GM03348 (cell line): ENCODE data around the gene SLC7A4.
"Not testable (repeated sequence)": the region's sequence is repeated elsewhere in the genome, so short reads cannot be mapped to it uniquely, and the experiment has no call there.

Source experiments
- DNase-seq: peaks from one replicate; pipeline ENCODE4 v3.0.0; 2012; ENCODE audit warnings: low spot score

The SLC7A4 gene, protein sequence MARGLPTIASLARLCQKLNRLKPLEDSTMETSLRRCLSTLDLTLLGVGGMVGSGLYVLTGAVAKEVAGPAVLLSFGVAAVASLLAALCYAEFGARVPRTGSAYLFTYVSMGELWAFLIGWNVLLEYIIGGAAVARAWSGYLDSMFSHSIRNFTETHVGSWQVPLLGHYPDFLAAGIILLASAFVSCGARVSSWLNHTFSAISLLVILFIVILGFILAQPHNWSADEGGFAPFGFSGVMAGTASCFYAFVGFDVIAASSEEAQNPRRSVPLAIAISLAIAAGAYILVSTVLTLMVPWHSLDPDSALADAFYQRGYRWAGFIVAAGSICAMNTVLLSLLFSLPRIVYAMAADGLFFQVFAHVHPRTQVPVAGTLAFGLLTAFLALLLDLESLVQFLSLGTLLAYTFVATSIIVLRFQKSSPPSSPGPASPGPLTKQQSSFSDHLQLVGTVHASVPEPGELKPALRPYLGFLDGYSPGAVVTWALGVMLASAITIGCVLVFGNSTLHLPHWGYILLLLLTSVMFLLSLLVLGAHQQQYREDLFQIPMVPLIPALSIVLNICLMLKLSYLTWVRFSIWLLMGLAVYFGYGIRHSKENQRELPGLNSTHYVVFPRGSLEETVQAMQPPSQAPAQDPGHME

DNA sequence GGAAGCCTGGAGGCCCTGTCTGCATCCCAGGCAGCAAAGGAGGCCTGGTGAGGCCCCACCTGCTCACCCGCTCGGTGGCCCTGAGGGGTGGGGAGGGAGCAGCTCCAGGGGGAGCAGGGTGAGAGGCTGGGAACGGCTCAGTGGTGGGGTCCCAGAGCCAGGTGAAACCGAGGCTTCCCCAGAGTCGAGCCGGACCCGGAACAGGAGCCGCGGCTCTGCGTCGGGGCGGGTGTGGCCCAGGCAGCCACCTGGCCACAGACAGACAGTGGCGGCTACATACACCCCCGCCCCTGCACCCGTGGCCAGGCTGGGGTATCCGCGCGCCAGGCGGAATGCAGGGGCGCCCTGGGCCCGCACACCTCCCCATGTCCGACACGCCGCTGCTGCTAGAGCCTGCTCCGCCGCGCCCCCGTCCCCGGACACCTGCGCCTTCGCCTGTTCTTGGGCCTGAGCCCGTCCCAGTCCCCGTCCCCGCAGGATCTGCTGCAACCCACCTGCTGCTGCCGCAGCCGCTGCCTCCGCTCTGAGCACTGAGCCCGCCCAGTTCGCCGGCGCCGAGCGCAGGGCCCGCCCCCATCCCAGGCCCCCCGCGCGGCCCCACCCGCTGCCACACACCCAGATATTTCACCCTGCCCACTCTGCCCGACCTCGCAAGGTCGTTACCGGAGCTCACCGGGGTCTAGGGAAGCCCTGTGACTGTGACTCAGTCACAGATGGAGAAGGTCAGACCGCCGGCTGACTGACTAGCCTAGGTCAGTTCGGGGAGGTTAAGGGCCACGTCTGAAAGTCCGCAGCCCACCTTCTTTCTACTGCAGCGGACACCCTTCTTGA is at the start of gene SLC7A4:
SLC7A4 (minus strand) TSS at position 525 of the 831 bp plus-strand sequence. CDS start 749 bp downstream, outside the sequence.
- no peak for DNase-seq

DNA sequence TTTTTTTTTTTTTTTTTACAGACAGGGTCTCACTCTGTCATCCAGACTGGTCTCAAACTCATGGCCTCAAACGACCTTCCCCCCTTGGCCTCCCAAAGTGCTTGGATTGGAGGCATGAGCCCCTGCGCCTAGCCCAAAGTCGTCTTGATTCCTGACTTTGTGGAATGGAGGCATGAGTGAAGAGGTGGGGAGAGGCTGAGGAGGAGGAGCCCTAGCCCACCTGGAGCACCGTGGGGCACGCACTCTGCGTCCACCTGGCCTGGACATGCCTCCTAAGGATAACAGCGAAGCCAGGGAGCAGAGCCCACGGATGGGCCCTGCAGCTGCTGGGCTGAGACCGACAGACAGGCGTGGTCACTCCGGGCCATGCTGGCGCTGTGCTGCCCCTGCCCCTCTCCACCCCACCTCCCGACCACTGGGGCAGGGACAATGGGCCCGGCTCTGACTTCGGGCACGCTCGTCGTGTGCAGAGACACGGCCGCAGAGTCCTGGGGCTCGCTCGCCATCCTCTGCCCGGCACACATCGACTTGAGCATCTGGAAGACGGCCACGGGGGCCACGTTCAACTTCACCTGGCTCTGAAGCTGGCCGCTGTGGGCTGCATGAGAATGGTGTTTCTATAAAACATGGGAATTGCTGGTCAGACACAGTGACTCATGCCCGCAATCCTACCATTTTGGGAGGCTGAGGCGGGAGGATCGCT is 48.2 kb upstream of the SLC7A4 start:
- DNase-seq, result no peak

DNA sequence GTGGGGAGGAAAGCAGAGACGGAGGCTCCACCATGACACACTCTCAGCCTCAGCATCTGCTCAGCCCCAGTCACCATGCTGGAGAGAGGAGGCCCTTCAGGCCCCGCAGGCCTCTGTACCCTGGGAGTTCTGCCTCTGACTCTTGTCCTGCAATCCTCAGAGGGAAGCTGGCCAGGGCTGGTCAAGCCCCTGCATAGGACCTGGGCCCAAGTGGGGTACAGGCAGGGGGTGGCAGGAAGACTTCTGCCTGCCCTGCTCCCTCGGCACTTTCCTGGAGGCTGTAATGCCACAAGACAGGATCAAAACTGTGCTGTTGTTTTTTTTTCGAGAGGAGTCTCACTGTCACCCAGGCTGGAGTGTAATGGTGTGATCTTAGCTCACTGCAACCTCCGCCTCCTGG is 47.1 kb upstream of the SLC7A4 start:
- no peak for DNase-seq

DNA sequence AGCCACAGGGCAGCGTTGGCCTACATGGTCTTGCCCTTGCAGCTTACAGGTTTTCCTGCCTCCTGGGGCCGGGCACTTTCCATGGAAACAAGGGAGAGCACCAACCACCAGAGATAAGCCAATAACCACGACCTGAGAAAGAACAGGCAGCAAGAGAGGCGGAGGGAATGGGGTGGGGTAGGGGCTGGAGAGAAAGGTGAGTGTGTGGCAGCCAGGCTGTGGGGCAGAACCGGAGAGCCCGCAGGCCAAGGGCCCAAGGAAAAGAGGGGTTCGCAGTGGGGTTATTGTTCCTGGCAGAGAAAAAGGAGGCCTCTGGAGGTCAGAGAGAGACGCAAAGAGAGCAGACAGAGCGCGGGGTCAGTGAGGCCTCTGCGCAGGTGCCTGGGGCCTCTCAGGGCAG is 46.6 kb upstream of the SLC7A4 start:
- DNase-seq, result no peak

DNA sequence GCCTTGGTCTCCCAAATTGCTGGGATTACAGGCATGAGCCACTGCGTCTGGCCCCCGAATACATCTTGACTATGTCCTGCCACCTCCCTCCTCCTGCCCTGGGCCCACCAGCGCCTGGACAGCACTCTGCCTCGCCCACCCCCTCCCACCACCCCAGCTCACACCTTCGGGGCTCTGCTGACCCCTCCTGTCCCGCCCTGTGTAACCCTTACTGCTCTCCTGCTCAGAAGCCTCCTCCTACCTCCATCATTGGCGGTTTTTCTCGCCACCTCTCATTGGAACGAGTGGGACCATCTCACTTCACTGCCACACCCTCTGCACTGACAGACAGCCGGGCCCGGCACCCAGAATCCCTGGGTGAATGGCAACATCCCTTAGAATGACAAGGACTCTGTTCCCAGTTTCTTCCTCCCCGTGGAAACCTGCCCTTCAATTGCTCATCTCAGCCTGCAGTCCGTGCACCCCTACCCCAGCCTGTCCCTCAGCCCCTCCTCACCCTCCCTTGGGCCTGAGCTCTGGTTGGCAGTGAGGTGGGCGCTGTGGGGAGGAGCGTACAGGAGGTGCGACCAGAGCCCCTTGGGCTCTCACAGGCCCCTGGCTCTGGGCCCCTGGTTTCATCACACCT is 45.6 kb upstream of the SLC7A4 start:
- DNase-seq, result no peak

DNA sequence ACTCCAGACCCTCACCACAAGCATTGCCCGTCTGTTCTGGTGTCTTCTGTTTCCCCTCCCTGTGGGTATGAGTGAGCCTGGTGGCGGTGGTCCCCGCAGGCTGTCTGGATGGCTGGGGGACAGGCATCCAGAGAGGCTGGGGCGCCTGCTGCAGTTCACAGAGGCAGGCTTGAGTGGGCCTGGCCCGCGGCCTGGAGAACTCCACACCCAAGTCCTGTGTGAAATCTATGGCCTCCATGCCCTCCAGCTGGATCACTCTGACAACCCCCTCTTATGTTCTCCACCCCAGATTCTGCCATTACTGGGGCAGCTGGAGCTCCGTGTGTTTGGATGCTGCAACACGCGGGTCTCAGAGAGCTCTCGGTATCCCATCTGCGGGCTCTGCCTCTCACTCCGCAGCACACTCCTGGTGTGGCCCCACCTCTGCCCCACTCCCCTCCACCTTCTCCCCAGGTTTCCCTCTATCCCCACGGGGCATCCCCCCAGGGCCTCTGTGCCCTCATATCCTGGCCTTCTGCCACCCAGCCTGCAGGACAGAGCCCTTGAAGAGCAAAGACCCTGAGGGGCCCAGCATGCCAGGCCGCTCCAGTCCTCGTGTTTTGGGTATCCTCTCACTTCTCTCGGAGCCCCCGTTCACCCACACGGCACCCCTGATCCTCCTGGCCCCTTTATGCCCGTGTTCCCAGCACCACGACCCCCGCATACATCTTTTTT is 44.7 kb upstream of the SLC7A4 start:
- DNase-seq, result no peak

DNA sequence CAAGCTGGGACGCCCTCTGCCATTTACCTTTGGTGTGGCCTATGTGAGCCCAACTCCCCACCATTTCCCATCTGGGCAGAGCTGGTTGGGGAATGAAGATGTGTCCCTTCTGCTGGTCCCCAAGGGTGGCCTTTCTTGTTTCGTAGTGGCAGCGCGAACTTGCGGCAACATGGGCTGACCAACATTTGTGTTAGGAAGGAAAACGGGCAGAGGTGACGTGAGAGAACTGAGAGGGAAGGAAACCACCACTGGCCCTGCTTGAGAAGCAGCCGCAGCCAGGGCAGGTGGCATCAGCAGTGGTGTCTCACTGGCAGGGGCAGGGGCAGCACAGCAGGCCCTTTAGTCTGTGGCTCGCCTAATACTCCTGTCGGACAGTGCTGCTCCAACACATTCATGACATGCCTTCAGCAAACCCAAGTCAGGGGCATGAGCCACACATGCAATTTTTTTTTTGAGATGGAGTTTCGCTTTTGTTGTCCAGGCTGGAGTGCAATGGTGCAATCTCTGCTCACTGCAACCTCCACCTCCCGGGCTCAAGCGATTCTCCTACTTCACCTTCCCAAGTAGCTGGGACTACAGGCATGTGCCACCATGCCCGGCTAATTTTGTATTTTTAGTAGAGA is 43.3 kb upstream of the SLC7A4 start:
- no peak for DNase-seq

DNA sequence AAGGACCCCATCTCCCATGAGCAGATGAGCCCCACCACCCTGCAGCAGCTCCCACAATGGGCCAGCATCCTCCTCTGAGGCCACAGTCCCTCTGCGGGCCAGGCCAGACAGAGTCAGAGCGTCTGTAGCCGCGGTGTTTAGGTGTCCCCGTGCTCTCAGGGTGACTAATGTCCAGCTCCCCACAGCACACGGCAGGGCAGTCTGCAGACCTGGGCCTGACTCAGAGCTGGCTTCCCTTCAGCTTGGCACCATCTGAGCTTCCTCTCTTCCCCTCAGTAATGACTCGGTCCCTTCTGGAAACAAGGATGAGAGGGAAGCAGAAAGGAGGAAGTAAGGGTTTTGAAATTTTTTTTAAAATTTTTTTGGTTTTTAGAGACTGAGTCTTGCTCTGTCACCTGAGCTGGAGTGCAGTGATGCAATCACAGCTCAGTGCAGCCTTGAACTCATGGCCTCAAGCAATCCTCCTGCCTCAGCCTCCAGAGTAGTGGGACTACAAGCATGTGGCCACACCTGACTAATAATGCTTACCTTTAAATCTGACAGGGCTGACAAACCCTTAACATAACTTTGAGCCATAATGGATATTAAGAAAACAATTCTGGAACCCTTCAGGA is 41.8 kb upstream of the SLC7A4 start:
- DNase-seq, result peak; percentile 88

DNA sequence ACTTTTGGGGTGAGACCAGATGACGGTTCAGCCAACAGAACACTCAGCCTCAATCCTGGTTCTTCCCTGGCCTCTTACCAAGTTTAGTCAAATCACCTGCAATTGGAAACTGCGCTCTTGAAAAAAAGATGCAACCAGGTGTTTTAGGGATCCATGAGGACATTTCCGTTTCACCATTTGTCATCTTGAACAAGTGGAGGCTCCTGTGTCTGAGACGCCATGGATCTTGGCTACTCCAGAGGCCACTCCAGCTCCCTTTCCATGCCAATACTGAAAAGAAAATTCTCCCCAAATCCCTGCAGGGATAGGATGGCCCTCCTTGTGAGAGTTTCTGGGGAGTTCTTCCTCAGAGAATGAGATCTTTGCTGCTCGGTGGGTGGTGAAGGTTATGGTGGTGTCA is 41.1 kb upstream of the SLC7A4 start:
- DNase-seq, result no peak

DNA sequence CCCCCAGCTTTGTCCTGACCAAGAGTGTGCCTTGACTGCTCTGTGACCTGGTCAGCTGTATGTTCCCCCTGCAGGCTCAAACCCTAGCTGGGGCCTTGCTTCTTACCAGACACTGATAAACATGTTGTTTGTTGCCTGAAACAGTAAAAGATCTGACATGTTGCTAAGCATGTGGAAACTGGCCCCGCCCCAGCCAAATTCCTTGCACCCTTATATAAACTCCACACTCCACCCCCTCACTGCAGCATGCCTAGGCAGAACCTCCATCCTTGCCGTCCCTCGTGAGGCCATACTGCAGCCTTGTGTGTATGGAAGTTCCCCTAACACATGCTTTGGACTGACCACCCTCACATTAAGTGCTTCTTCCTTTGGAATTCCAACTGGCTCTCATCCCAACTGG is 40.7 kb upstream of the SLC7A4 start:
- no peak for DNase-seq

DNA sequence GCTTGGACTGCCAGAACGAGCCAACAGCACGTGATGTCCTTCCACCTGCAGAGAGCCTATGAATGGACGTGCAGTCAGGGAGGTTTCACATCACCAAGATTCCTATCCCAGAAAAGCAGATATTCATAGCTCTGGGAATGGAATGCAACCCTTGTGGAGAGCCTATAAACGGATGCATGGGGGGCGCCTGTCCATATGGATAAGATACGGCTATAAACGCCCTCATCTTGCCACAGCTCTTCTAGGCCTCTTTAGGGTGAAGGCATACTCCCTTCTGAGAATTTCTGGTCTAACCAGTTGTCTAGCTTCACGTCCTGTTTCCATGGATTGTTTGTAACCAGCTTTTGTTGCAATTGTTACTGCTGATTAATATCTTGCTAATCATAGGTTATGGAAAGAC is 39.4 kb upstream of the SLC7A4 start:
- not testable (repeated sequence) for DNase-seq

DNA sequence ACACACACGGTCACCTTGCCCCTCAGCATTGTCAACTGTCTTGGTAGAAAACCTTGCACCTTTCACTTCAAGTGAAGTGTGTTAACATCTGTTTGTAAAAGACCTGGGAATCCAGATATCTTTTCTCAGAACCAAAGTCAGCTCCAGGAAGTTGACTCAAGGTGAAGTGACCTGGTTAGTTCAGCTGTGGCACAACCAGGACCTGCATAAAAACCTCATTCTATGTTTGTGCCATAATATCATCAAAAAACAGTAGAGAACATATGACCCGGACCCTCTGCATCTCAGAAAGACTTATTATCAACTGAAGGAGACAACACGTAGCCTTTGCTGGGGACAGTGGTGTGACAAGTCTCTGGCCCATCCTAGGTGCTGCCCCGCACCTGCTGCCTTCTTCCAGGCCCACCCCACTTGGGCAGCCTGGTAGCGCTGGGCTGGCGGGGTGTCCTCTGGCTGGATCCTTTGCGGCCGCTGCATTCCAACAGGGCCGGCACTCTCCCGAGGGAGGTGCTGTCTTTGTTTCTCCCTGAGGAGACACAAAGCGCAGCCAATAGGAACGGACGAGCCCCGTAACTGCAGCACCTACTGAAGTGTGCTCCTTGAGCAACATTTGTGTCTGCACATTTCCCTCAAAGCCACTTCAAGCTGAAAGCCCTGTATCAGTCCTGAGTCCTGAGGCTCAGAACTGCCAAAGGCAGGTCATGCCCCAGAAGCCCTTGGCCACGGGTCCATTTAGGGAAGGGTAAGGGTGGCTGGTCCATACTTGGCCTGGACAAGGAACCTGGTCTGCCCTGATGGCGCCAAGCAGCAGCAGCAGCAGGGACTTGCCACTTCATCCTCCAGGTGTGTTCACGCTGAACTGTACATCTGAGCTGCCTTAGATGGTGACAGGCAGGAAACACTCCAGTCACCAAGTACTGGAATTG is 38.6 kb upstream of the SLC7A4 start:
- no peak for DNase-seq

DNA sequence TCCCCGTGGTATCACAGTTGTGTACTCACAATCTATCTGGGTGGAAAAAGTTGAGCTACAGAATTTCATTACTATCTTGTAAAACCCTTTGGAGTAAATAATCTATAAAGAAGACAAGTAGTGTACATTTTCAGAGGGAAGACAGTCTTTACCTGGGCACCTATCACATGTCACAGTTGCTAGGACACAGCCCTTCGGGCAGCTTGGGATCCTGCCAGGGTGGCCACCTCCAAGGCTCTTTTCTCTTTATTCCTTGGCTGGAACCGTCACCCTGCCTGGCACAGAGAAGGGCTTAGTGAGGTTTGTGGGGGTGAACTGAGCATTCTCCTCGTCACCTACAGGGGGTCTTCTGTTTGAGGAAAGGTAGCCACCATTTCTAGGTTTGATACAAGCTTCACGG is 37.0 kb upstream of the SLC7A4 start:
- no peak for DNase-seq

DNA sequence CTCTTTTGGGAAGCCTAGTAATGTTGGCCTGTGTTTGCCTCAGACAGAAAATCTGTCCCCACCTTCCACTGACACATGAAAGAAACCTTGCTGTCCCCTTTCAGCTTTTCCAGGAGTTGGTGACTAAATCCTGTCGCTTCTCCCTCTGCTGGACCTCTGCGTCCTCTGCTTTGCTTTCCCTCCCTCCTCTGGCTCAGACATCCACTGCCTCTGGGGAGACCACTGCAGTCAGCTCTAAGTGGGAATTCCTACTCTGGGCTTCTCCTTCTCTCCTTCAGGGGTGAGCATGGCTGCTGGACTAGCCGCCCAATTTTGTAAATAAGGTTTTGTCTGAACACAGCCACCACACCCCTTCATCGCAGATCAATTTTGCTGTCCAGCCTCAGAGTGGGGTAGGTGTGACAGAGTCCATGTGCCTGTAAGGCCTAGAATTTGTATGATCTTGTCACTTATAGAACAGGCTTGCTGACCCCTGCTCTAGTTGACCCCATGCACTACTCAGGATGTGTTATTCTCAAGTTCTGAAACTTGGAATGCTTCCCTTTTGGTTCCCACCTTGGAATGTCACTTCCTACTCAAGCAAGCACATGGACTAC is 36.4 kb upstream of the SLC7A4 start:
- no peak for DNase-seq

DNA sequence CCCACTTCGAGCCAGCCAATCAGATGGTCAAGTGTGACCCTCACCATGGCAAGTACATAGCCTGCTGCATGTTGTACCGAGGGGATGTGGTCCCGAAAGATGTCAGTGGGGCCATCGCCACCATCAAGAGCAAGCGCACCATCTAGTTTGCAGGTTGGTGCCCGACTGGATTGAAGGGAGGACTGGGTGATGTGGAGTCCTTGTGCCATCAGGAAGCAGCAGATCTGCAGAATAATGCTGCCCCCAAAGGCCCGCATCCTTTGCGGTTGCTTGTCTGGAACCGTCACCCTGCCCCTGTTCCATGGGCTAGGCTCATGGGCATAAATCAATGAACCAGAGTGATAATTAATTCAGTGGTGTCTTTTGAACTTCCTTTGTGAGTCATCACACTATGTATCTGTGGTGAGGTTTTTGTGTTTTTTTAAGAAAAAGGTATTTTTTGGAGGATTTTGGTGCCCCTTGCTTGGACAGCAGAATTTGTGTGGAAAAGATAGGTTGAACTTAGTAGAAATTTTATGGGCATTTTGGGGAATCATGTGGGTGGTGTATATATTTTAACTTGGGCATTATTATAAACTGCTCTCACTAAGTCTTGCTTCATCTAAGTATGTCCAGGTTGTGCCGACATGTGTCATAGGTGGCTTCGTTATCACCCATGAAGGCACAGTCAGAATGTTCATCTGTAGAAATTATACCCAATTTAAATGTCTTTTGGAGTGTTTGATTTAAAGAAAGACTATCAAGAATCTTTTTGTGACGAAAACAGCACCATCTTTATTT is 35.7 kb upstream of the SLC7A4 start:
- no peak for DNase-seq

DNA sequence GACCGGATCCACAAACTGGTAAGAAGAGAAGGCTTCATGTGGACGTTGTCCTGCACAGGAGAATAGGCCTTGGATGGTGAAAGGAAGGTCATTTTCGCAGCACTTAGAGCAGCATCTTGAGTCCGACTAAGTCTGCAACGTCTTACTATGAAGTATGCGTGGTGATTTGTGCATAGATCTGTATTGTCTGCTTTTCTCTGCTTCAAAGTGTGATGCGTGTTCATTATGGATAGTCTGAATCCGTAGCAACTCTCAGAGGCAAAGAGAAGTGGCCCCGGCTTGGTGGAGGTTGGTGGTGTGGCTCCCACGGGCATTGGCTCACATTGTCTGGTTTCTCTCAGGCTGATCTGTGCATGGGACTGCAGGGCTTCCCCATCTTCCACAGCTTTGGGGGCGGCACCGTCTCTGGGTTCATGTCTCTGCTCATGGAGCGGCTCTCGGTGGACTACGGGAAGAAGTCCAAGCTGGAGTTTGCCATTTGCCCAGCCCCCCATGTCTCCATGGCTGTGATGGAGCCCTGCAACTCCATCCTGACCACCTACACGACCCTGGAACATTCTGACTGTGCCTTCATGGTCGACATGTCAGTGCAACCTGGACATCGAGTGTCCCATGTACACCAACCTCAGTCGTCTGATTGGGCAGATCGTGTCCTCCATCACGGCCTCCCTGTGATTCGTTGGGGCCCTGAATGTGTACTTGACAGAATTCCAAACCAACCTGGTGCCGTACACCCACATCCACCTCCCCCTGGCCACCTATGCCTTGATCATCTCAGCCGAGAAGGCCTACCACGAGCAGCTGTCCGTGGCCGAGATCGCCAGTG is 34.9 kb upstream of the SLC7A4 start:
- no peak for DNase-seq
